ENCODE results near the gene C17orf114.
"Not testable (repeated sequence)": the region's sequence is repeated elsewhere in the genome, so short reads cannot be mapped to it uniquely, and the experiment has no call there.

The C17orf114 gene

DNA sequence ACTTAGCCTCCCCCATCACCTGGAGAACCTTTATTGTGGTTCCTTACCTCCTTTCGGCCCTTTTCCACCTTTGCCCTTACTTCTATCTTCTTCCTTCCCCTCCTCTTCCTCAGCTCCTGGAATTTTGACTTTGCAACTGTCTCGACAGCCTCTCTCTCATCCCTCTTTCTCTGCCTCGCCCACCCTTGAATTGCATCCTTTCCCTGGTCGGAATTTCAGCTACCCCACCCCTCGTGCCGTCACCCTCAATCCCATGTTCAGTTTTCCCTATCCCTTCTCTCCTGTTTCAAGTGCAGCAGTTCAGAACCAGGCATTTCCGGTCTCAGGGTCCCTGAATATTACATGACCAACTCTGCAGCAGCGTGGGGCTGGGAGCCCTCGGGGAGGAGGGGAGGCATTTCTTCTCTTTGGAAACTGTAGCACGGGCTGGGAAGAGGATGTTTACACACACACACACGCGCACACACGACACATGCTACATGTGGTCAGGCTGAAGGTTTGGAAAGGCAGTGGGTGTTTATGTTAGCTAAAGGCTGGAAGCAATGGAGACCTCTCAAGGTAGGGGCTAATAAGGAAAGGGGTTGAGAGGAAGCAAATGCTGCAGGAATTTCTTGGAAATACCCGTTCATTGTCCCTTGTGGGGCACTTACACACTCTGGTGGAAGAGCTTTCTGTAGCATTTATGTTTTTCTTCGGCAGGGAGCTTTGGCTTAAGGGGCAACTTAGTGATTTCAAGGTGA, 32.0 kb upstream of the C17orf114 start:
- no peak for TF ChIP-seq POLR2A (IDR thresholded peaks at IDR 0.05)
- TF ChIP-seq, protein P1, sequence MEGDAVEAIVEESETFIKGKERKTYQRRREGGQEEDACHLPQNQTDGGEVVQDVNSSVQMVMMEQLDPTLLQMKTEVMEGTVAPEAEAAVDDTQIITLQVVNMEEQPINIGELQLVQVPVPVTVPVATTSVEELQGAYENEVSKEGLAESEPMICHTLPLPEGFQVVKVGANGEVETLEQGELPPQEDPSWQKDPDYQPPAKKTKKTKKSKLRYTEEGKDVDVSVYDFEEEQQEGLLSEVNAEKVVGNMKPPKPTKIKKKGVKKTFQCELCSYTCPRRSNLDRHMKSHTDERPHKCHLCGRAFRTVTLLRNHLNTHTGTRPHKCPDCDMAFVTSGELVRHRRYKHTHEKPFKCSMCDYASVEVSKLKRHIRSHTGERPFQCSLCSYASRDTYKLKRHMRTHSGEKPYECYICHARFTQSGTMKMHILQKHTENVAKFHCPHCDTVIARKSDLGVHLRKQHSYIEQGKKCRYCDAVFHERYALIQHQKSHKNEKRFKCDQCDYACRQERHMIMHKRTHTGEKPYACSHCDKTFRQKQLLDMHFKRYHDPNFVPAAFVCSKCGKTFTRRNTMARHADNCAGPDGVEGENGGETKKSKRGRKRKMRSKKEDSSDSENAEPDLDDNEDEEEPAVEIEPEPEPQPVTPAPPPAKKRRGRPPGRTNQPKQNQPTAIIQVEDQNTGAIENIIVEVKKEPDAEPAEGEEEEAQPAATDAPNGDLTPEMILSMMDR (IDR thresholded peaks at IDR 0.05): no peak
- intact Hi-C loops (cut with DNase I; ENCODE audit: low total_unique reads): no loop called here
- peak overlapping the region; percentile 78 for H3K4me3 ChIP-seq (ENCODE audit: low read depth, poor library complexity, severe bottlenecking)
- 2 to 3% methylated on average over 15 of the region's 15 CpGs for WGBS, 2 donors
- DNase-seq (ENCODE audit: low spot score in 2 of 2): no peak

DNA sequence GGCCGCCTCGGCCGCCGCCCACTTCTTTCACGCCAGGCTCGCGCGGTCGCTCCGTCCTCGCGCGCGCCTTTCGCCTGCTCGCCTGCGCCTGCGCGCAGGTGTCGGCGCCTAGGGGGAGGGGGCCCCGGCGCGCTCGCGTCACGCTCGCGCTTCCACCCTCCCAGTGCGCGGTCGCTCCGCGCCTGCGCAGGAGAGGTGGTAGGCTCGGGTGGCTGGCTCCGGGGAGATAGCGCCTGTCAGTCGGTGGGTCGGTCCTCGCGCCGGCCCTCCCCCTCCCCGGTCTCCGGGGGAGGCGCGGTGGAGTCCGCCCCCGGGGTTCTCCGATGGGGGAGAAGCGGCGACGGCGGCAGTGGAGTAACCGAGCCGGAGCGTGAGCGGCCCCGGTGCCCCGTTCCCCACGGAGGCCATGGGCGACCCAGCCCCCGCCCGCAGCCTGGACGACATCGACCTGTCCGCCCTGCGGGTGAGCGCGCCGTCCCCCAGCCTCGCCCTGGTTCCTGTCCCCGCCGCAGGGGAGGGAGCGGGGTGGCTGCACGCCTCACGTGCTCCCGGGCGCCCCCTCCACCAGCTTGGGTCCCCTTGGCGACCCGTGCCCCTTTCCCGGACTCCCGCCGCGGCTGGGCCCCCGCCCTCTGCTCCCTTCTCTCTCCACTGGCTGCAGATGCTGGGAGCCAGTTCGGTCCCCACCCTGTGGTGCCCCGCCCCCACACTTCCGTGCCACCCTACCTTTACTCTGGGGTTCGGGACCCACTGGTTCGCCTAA, 31.2 kb upstream of the C17orf114 start, which contains the start of gene MINK1:
TSS of gene MINK1 (plus strand) at position 163 of the 763 bp plus-strand sequence. CDS start at position 407, 244 bp downstream.
- 0% methylated on average over 51 to 55 of the region's 91 CpGs for WGBS, 2 donors

DNA sequence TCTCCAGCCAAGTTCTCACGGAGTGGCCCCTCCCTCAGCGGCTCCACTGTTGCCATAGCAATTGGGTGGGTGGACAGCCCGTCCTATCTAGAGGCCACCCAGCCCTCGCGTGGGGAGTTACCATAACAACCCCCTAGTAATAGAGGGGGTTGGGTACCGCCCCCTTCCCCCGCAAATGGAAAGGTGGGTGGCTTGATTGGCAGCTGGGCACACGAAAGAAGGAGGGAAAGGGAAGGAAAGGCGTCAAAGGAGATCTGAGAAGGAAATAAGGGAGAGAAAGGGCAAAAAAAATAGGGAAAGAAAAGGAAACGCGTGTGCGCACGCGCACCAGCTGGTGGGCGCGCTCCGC, 30.7 kb upstream of the C17orf114 start:
- intact Hi-C loops (cut with DNase I; ENCODE audit: low total_unique reads); DNase-seq (ENCODE audit: low spot score in 2 of 2): not testable (repeated sequence)
- peak overlapping the region; percentile 78 for H3K4me3 ChIP-seq (ENCODE audit: low read depth, poor library complexity, severe bottlenecking)
- WGBS, 2 donors: 0 to 1% methylated on average over 11 to 12 of the region's 17 CpGs

More for the DNA sequence above, 31.2 kb upstream of the C17orf114 start, which contains the start of gene MINK1:
- peak; percentile 80 to 96 for DNase-seq (ENCODE audit: low spot score in 2 of 2)
- peak within 1 kb of the TSS; percentile 78 for H3K4me3 ChIP-seq (ENCODE audit: low read depth, poor library complexity, severe bottlenecking)
- no peak for TF ChIP-seq POLR2A (IDR thresholded peaks at IDR 0.05)
- TF ChIP-seq, protein P1 (IDR thresholded peaks at IDR 0.05): no peak
- intact Hi-C loops (cut with DNase I; ENCODE audit: low total_unique reads): no loop called here

DNA sequence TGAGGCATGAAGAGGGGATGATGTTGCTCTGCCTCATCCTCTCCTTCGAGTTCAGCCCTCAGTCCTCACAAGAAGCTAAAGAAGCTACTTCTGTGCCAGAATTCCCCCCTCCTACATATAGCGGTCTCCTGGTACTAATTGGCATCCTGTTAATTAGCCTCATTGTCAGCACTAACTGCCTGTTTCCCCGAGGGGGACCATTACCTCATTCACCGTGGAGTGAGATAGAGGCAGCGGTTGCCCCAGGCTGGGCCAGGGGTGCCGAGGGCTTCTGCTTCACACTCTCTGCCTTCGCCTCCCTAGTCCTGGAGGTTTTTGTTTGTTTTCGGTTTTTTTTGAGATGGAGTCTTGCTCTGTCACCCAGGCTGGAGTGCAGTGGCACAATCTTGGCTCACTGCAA, 25.3 kb upstream of the C17orf114 start:
- intact Hi-C loops (cut with DNase I; ENCODE audit: low total_unique reads): no loop called here
- WGBS, 2 donors: 55 to 62% methylated on average over 8 of the region's 8 CpGs
- TF ChIP-seq, protein P1 (IDR thresholded peaks at IDR 0.05): no peak
- no peak for TF ChIP-seq POLR2A (IDR thresholded peaks at IDR 0.05)
- no peak overlapping the region for H3K4me3 ChIP-seq (ENCODE audit: low read depth, poor library complexity, severe bottlenecking)
- DNase-seq (ENCODE audit: low spot score in 2 of 2): no peak

DNA sequence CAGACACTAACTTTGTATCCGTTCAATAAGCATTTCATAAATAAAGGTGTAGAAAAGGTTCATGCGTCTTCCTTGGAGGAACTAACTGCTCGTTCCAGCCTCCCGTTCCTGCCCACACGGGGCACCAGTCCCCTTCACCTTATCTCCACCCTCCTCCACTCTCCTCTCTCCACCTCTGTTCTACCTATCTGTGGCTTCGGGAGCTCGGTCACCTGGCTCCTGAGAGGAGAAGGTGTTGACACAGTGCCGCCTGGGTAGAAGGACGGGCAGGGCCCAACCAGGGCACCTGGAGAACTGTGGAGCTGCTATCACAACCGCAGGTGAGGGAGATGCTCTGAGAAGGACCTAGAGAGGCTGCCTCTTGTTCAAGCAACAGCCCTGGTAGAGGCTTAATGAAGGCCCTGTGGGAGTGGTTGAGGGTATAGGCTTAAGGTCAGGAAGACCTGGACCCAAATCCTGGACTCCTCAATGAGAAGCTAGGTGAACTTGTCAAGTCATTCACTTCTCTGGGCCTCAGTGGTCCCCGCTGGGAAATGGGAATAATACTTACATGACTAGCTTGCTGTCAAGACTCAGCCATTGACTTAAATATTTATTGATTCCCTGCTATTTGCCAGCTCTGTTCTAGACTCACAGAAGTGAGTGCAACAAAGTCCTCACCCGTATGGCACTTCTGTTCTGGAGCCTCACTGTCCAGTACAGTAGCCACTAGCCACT, 21.4 kb upstream of the C17orf114 start:
- H3K4me3 ChIP-seq (ENCODE audit: low read depth, poor library complexity, severe bottlenecking): no peak overlapping the region
- DNase-seq (ENCODE audit: low spot score in 2 of 2): no peak
- TF ChIP-seq, protein P1 (IDR thresholded peaks at IDR 0.05): no peak
- no peak for TF ChIP-seq POLR2A (IDR thresholded peaks at IDR 0.05)
- WGBS, 2 donors: 76 to 77% methylated on average over 12 of the region's 12 CpGs
- intact Hi-C loops (cut with DNase I; ENCODE audit: low total_unique reads): no loop called here

GRCh38 chr17:4822835-4823234, 20.7 kb upstream of the C17orf114 start:
- intact Hi-C loops (cut with DNase I; ENCODE audit: low total_unique reads): no loop called here
- DNase-seq (ENCODE audit: low spot score in 2 of 2): no peak
- no peak for TF ChIP-seq POLR2A (IDR thresholded peaks at IDR 0.05)
- TF ChIP-seq, protein P1 (IDR thresholded peaks at IDR 0.05): no peak
- no peak overlapping the region for H3K4me3 ChIP-seq (ENCODE audit: low read depth, poor library complexity, severe bottlenecking)
- WGBS, 2 donors: 59 to 83% methylated on average over 3 of the region's 3 CpGs
